ENCODE results near the gene SEH1L.

- no peak for TF ChIP-seq CTCF (conservative IDR thresholded peaks at IDR 0.05; ENCODE audit: low read length)
- no peak for TF ChIP-seq EZH2phosphoT487 (IDR thresholded peaks at IDR 0.05; ENCODE audit: borderline replicate concordance)
Measured at GRCh38 chr18:13019301-13019700, 71.5 kb downstream of the SEH1L start.
